EH (cell line): ENCODE measurements around the gene CAMTA1.
"Not testable (repeated sequence)": the region's sequence is repeated elsewhere in the genome, so short reads cannot be mapped to it uniquely, and the experiment has no call there.

Experiments used
- DNase-seq: peaks from one replicate; pipeline ENCODE4 v3.0.0-alpha.2; 2015; ENCODE audit warnings: low read depth

CAMTA1 gene

DNA sequence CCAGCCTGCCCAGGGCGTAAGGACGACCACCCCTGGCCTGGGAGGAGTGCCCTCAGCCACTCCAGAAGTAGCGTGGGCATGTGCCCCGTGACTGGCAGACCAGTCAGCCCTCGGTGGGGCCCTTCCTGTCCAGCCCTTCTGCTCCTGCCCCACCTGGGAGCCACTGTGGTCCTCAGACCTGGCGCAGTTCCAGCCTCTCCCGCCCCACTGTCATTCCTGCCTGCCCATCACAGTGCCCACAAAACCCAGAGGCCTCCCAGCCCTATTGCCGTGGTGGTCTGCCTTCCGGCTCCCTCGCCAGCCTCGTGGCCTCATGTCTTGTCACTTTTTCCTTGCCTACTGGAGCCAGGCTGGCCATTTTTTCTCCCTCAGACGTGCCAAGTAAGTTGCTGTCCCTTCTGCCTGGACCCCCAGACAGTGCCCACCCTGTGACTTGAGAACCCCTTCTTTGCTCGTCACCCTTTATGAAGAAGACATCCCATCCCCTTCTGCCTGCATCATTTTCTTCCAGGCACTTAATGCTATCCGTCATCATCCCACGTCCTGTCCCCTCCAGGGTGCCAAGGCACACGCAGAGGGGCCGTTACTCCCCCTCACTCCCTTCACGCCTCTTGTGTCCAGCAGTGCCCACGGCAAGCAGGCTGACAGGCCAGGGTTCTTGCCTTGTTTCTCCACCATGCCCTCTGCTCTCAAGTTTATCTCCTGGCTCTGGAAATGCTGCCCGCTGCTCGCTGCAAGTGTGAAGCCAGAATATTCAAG, 122.6 kb downstream of the CAMTA1 start:
- DNase-seq = no peak

DNA sequence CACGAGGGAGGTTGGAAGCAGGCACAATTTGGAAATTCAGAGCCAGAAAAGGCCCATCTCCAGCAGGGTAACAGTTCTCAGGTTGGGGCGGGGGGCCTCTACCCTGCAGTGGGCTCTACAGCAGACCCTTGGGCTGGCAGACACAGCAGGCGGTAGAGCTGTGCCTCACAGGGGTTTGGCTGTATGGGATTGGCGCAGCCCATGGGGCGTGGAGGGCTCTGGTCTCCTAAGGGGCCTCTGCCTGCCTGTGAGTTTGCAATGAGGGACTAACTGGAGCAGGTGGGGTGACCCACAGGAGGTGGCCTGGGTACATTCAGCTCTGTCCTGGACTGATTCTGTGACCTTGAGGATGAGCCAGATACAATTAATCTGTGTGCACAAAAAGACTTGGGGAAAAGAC, 124.1 kb downstream of the CAMTA1 start:
- no peak for DNase-seq

DNA sequence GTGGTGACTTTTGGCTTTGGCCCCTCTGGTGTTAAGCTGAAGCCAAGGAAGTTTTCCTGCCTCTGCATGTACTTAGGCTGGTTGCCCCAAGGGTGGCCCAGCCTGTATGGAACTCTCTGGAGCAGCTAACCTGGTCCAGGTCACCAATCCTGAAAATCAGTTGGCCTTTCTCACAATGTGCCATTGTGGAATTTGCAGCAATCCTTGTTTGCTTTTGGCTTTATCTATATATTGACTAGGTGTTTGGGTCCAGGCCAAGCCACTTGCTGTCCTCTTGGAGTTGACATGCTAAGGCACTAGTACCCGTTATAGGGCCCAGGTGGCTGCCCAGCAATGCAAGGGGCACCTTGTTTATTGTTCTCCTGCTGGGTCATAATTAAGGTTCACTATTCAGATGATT, 124.6 kb downstream of the CAMTA1 start:
- DNase-seq = no peak

DNA sequence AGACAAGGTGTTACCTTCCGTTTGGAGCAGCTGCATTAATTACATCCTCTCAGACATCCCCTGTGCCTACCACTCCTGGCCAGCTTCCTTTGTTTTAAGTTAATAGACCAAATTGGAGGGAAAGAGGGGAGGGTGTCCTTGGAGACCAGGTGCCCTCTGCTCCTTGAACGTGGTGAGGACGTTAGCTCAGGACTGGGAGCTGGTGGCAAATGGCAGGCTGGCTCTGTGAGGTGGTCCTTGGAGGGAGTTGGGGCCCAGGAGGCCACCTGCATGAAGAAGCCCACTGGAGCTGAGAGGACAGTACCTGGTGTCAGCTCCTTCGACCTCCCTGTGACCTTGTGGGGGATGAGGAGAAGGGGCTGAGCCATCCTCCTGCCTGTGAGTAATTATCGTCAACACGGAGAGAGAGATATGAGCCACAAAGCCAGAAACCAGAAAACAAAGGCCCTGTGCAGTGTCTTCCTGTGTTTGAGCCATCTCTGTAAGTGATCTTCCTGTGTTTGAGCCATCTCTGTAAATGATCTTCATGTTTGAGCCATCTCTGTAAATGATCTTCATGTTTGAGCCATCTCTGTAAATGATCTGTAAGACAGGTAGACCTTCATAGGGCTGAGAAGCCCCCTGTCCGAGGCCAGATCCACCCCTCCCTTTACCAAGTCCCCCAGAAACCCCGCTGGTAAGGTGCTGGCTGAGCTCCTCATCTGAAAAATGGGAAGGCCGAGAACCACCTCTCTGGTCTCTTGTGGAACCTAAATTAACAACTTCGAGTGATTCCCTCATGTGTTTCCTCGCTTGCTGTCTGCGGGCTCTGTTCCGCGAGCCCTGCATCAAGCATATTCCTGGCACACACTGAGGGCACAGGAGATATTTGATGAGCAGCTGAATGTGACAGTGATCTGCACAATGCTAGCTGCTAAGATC, 126.0 kb downstream of the CAMTA1 start:
- DNase-seq = no peak

DNA sequence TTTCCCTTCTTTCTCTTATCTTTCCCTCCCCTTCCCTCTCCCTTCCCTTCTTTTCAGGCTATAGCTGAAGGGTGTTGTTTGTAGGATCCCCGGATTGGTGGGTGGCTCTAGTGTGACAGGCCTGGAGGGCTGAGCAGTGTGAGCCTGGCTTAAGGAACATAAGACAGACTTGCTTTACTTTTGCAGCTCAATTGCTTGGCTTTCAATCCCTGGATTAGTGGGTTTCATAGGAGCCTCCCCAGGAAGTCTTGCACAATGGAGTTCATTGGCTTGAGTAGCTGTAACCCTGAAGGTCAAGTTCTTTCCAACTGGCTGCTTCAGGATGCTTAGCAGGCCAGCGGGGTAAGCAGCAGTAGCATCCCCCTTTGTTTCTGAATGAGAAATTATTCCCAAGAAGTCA, 126.7 kb downstream of the CAMTA1 start:
- DNase-seq = no peak

DNA sequence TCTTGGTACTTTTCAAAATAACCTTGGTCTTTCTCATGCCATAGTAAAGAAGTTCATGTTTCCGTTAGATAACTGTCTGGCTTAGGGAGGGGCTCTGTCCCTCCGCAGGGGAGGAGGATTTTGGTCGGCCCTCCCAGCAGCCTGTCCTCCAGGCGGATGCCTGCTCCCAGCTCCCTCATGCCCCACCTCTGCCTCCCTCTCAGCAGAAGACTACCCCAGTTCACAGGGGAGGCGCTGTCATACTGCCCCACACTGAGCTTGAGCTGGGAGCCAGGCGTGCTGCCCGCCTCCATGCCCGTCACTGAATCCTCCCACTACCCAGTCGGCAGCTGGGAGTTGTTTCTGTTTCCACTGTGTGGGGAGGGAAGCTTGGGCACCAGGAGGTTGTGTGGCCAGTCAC, 127.3 kb downstream of the CAMTA1 start:
- DNase-seq = no peak

DNA sequence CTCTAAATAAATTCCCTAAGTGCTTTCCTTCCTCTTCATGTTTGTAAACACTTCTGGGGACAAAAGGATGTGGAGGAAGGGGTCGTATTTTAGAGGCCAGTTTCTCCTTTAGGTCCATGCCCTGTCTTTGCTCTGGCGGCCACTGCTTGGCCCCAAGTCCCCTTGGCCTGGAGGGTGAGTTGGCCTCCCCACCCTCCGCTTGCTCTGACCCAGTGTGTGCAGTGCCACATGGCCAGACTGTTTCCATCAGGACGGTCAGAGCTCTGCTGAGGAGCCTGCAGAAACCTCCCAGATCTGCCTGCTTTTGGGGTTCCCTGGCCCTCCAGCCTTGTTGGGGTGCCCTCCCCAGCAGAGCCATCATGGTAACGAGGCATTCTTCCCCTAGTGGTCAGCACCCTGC, 127.8 kb downstream of the CAMTA1 start:
- no peak for DNase-seq

DNA sequence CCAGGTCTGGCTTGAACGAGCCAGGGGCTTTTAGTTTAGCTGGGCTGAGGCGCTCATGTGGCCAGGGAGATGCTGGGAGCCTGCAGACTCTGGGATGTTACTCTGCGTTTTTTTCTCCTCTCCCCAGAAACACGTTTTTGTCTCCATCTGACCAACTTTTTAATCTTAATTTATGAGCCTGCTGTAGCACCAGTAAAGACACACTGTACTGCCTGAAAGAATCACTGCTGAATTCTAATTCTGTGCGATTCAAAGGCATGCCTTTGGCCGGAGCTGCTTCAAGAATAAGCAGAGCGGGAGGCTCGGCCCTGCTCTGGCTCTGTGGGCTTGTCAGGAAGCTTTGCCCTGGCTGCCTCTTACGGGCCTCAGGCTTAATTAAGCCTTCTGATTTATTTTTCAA, 129.5 kb downstream of the CAMTA1 start:
- DNase-seq = no peak

DNA sequence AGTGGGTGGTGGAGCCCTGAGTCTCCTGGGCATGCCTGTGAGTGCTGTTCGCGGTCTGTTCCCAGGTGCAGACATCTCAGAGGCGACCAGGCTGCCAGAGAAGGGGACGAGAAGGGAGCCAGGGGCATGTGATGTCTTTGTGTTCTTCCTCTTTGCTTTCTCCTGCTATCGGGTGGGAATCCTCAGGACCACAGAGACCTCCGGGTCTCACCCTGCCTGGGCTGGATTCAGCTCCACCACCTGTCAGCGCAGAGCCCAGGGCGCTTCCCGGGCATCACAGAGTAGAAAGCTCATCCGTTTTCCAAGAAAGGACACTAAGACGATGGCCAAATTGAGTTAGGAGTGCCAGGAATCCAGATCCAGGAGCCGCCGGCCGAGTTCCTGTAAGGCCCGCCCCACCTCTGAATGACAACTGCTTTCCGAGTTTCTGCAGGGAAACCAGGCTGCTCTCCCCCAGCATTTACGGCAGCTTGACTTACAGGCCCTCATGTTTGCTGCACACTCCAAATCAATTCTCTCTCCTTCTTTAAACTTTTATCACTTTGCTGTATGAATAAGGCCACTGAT, 130.8 kb downstream of the CAMTA1 start:
- DNase-seq = no peak

DNA sequence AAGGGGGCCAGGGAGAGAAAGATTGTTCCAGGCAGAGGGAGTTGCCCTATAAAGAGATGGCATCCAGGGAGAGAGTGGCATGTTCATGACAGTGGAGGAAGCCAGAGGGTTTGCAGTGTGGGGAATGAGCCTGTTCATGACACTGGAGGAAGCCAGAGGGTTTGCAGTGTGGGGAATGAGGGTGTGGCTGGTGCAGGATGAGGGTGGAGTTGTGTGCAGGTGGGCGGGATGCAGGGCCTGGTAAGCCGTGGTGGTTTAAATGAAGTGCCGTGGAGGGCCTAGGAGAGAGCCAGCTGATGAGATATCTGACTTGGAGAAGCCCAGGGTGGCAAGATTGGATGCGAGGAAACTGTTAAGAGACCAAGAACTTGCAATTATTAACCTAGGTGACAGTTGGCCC, 131.8 kb downstream of the CAMTA1 start:
- DNase-seq = no peak

DNA sequence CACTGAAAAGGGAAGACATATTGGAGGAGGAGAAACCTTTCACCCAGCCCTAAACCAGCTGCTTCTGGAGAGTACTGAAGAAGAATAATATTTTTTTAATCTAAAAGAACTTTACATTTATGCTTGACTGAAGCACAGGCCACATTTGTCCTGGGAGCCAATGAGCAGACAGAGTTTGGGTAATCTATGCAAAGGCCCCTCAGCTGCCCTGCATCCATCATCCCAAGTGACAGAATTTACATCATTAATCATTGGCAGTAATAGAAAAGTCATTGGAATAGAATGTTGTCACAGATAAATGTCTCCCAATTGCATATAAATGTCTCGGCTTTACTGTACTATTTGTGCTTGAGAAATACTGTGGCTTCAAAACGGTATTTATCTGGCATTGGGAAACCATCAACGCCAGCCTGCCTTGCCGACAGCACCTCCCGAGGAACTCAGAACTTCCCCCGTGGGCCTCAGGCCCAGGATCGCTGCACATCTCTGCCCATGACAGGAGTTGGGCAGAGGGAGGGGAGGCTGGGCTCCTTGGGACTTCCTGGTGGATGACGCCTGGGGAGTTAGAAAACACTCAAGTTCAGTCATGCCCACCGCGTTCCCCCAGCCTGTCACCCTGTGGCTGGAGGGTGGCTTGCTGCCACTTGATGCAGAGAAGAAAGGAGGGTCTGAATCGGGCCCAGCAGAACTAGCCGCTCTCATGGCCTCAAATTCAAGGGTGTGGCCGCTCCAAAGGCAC, 133.1 kb downstream of the CAMTA1 start:
- no peak for DNase-seq

DNA sequence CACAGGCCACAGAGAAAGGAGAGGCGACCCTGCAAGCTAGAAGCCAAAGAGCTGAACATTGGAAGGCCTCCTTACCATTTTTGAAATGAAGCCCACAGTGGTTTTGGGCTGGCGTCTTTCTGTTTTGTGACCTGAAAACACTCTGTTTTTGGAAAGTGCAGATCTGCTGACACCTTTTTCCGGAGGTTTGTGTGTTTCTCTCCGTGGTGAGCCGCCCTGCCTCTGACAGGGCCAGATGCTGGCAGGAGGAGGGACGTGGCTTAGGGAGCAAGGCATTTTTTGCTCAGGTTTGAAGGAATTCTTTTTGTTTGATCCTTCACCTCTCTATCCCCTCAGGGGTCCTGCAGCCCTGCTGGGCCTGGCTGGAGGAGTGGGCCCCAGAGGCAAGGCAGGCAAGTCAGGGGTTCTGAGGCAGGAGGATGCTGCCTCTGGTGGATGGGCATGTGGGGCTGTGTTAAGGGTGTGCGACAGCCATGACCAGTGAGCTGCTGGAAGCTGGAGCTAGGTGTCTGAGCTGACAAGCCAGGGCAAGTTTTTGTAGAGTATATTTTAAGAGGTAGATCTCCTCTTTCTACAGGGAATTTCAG, 133.8 kb downstream of the CAMTA1 start:
- DNase-seq = no peak

DNA sequence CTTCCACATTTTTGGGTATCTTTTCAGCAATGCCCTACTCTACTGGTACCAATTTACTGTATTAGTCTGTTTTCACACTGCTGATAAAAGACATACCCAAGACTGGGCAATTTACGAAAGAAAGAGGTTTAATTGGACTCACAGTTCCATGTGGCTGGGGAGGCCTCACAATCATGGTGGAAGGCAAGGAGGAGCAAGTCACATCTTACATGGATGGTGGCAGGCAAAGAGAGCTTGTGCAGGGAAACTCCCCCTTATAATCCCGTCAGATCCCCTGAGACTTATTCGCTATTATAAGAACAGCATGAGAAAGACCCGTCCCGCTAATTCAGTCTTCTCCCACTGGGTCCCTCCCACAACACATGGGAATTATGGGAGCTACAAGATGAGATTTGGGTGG, 136.3 kb downstream of the CAMTA1 start:
- DNase-seq = not testable (repeated sequence)

DNA sequence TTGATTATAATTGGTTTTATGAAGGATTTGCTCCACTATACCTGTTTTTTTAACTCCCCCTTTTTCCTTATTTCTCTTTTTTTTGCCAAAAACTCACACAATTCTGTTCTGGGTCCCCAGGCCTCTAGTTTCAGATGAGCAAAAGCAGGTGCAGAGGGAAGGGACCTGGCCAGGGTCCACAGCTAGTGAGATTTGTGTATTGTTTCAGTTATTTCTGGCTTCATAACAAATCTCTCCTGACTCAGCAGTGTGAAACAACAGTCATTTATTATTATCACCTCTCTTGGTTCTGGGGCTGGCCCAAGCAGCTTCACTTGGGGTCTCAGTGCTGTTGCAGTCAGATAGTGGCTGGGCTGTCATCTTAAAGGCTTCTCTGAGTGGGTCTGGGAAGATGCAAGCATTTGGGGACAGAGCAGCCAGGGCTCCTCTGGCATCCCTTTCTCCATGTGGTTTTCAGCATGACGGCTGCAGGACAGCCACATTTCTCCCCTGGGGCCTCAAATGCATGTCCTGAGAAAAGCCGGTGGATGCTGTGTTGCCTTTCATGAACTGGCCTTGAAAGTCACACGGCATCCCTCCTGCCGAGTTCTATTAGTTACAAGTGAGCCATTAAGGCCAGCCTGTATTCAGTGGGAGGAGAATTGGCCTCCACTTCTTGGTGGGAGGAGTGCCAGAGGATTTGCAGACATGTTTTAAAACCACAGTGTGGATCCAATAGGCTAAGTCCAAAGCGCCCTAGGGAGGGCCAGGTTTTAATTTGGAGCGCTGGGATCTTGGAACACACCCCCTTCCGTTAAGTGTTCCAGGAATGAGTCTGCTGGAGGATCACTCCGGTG, 137.1 kb downstream of the CAMTA1 start:
- peak; percentile 88 for DNase-seq

DNA sequence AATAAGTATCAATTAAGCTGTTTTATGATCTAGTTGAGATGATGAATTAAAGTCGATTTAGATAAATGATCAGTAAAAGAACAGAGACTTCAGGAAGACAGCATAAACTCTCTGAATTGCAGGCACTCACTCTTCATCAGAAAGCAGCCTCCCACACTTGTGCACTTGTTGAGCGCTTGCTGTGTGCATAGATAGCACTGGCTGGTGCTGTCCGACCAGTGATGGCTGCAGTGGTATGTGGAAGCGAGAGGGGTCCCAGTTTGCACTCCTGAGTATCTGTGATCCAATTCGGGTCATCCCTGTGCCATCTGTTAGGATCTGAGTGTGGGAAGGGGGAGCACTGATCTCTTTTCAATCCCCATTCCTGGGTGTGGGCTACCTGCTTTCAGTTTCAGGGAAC, 137.8 kb downstream of the CAMTA1 start:
- no peak for DNase-seq

DNA sequence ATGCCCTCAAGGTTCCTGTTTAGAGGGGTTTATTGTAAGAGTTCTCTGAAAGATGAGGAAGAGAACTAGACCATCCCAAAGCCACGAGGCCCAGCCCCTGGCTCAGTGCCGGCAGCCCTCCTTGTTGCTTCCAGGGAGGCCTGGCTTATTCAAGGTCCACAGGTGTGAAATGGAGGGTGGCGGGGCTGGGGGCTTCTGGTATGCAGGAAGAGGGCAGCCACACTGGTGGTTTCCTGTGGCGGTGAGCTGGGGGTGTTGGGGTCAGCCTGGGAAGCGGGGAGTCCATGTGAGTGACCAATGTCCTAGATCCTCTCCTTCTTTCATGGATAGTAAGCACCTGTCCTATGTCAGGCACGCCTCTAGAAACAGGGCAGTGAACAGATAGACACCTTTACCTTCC, 138.2 kb downstream of the CAMTA1 start:
- DNase-seq = no peak

DNA sequence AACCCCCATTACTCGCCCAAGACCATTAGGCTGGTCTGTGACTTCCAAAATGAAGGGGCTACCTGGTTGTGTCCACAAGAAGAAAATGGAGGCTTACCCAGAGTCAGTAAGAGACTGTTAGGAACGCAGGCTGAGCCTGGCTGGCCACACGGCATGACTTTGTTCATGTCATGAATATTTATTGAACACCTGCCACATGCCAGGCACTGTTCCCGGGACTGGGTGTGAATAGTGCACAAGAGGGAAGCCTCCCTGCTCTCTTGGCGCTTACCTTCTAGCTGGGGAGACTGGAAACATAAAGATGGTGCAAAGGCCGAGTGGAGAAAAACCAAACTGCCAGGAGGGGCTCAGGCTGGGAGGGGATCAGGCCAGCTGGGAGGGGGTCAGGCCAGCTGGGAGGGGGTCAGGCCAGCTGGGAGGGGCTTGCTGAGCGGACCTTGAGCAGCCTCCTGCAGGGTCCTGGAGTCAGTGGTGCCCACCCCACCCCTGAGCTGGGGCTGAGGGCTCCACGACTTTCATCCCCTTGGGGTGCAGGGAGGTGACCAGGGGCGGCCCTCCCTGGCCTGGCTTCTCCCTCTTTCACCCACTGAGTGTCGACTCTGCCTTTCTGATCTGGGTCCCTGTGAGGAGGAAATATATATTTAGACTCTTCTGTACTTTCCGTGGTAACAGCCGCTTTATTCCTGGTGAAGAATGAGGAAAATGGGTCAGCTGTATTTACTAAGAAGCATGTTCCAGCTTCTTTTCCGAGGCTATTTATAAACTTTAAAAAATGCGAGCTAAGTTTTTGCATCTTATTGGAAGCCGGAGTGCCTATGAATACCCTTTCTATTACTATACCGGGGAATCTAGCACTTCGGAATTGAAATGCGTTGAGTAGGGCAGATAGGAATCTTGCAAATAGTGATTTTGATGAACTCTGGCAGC, 139.0 kb downstream of the CAMTA1 start:
- no peak for DNase-seq

DNA sequence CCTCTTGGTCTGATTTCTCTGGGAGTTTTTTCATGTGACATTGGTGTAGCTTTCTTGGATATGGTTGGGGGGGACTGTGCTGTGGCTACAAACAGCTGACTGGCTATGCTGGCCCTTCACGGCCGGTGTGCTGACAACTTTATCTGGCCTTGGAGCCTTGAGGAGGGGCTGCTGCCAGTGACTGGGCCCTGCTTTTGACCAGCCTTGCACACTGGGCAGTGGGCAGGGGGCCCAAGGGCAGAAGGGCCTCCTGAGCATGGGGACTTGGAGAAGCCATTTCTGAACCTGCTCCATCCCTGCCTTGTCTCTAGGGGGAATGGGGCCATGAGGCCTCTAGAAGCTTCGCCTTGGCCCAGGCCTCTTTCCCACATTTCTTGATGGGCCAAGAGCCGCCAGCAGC, 139.6 kb downstream of the CAMTA1 start:
- no peak for DNase-seq

DNA sequence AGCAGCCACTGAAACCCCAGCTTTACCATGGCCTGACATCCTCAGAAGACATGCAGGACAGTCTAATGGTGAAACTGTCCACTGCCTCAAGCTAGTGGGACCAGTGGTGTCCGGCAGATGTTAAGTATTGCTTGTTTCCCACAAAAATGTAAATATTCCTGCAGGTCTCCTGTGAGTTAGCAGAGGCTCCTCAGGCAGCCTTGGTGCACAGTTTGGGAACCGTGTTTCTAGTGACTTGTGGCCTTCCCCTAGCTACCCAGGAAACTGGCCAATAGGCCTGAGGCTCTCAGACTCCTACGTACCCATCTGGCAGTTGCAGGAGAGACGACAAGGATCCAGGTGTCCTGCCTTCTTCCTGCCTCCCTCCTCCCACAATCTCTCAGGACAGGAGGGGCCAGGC, 142.4 kb downstream of the CAMTA1 start:
- peak; percentile 22 for DNase-seq
